Measurements from ENCODE around the gene AUH.
A peak's percentile ranks its signal among the peaks of the same experiment; 100 is the strongest.

Gene AUH

DNA sequence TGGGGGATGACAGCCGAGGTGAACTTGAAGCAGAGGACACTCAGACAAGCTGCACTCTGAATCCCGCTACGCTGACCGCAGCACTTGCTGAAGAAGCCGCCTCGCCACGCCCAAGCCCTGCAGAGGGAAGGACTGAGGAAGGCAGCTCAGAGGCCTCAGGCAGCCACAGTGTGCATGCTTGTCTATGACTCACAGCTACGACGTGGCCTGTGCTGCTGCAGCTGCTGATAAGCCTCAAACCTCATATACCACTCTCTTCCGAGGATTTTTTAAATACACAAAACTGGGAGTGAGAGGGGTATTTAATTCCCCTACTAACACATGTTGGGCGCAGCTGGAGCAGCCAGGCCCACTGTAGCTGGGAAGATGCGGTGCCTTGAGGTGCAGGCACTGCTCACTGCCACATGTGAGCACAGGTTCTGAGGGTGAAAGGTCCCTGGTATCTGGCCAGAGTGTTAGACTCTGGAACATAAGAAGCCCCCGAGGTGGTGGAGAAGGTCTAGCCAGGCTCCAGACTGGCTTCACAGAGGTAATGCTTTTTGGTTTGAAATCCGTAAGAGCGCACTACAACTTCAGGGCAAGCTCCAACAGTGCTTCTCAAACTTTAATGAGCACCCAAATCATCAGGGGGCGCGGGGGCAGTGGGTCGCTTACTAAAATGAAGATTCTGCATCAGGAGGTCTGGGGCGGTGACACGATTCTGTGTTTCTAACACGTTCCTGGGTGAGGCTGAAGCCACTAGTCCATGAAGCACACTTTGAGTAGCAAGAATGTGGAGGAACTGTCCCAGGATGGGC lies 196.8 kb downstream of the AUH start:
- peak; percentile 80 for DNase-seq (ENCODE audit: low read depth in 2 of 2)
